Activated gamma-delta T cell (primary cell): ENCODE data around the gene ETNK2.

Experiments used
- DNase-seq: peaks from one replicate; lab custom pipeline; 2025; lab: John Stamatoyannopoulos, UW
- total RNA-seq, 2 donors: gene quantifications; one replicate each; lab custom pipeline; 2026; lab: John Stamatoyannopoulos, UW

Gene ETNK2
- total RNA-seq, result 4.4 to 6.1 reads per million in 2 donors

DNA sequence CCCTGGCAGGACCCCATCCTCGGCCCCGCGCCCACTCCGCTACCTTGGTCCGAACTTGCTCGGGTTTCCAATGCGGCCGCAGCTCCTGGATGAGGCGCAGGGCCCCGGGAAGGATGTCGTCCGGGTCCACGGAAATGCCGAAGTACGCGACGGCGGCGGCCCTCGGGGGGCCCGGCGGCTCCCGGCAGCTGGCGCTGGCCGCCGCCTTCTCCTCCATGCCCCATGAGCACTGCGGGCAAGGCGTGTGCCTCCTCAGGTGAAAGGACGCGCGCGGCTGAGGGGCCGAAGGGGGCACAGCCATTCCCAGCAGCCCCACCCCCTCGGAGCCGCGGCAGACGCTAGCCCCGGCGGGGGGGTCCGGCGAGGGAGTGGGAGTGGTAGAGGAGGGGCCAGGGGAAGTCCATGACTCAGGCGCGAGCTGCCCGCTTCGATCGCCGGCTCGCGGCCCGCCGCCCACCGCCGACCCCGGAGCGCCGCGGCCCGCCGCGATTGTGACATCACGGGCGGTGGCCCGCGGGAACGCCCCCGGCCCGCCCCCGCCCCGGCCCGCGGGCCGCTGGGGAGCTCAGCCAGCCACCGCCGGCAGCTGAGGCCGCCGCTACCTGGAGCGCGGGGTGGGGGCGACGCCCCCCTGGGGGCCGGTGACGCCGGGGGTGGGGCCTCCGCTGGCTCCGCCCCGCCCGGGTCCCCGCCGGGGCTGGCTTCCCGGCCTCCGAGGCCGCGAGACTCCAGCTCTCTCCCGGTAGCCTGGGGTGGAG lies at the start of gene ETNK2:
Gene ETNK2, minus strand, starts transcription at position 493 of the 758 bp plus-strand sequence. Its CDS starts 192 bp downstream, at position 301.
- peak; percentile 69 for DNase-seq

DNA sequence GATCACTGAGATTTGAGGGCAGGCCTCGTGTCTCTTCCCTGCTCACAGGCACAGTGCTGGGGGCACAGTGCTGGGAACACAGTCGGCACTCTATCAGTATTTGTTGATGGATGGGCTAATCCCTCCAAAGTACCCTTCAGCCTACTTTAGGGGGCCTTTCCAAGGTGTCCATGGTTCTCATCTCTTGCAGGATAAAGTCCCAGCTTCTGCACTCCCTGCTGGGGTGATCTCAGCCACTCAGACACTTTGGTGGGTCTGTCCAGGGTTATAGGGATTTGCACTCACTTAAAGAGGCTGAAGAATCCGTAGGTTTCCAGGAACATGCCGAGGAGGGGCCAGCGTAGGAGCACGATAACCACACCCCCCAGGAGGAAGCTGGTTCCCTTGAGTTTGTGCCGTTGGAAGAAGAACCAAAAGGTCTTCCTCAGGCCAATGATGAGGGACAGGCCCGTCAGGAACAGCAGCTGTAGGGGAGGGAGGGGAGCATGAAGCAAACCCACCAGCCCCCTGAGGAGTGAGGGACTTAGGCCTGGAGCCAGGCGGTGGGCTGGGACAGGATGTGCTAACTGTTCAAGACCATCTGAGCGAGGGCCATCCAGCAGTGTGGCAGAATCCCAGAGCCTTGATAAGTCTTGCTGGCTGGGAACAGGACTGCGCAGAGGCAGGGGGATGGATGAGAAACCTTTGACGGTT lies 49.6 kb upstream of the ETNK2 start:
- DNase-seq, result no peak

- no peak for DNase-seq
Measured at GRCh38 chr1:204199579-204199978, 47.7 kb upstream of the ETNK2 start.

DNA sequence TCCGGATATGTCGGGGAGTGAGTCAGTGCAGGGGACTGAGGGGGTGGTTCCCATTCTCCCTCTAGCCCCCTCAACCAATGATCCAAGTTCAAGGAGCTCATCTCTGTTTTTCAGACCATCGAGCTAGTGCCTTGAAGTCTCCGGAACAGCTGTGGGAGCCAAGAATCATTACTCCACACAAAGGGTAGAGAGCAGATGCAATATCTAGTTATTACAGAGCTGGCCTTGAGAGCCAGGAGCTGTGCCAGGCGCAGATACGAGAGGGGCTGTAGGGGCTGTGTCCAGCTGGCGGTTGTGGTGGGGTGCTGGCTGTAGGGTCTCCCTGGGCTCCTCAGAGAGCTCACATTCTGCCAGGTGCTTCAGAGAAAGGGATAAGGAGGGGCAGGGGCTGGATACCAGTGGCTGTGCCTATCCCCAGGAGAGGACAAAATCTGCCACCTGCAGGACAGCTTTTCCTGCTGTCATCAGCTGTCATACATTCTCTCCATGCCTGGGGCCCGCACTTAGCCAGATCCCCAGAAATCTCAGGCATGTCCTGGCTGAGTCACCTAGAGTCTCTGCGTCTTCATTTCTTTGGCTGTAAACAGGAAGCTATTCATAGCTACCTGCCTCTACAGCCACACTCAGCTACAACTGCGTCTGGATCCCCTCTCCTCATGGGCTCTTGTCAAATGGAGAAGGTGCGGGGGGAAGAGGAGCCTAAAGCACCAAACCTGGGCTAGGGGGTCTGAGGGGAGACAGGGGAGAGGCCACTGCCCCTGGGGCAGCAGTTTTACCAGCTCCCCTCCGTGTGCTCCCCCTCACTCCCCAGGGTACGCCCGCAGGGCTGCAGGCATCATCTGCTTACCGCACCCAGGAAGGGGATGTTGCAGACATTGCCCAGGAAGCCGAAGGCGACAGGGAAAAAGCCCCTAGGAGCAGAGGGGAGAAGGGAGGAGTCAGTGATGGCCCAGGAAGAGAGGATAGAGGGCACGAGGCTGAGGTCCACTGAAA lies 46.8 kb upstream of the ETNK2 start:
- no peak for DNase-seq

- DNase-seq, result no peak
Measured at GRCh38 chr1:204197068-204197467, 45.2 kb upstream of the ETNK2 start.

- no peak for DNase-seq
Measured at GRCh38 chr1:204196068-204196795, 44.4 kb upstream of the ETNK2 start, which contains the start of gene KISS1. Gene KISS1 (minus strand): TSS chr1:204196491. CDS start chr1:204192876, 3,615 bp downstream.

GRCh38 chr1:204194771-204195170 lies 42.9 kb upstream of the ETNK2 start:
- DNase-seq, result no peak

- no peak for DNase-seq
Measured at GRCh38 chr1:204194080-204194479, 42.2 kb upstream of the ETNK2 start.

DNA sequence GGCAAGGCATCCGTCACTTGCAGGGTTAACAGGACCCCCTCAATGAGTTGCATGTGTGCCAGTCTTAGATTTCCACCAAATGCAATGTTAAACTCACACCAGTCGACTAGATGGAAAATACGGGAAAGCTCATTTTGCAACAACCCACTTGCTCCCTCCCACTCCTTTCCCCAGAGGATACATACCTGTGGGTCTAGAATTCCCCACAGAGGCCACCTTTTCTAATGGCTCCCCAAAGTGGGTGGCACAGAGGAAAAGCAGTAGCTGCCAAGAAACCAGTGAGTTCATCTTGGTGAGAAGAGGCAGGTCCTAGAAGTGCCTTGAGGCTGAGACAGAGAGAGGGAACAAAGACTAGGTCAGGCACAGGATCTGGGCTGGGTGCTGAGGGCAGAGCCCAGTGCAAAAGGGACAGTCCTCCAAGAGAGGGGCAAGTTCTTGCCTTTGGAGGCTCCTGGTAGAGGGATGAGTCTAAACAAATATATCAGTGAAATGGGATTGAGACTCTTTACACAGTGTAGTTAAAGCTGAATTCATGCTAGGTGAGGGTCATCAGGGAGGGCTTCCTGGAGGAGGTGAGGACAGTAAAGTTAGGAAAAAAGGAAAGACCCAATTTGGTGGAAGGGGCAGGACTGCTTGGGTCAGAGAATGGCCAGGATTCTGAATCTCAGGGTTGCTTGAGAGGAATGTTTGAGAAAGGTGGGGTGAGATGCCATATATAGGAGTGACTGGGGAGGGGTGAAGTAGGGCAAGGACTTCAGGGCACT lies 40.9 kb upstream of the ETNK2 start:
- DNase-seq, result no peak

DNA sequence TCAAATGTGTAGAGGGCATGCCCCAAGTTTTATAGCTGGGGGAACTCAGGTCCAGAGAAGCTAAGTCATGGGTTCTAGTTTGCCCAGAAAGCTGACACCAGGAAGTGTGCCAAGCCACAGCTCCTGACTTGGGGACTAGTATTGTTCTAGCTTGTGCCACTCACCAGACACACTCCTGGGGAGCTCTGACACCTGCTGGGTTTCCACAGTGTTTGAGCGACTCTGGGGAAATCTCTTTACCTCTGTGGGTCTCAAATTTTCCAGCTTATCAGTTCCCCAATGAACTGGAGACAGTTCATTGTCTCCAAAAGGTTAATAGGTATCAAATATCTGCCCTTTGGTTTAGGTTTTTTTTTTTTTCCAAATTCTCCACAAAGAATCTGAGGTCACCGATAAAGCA lies 40.2 kb upstream of the ETNK2 start:
- no peak for DNase-seq

DNA sequence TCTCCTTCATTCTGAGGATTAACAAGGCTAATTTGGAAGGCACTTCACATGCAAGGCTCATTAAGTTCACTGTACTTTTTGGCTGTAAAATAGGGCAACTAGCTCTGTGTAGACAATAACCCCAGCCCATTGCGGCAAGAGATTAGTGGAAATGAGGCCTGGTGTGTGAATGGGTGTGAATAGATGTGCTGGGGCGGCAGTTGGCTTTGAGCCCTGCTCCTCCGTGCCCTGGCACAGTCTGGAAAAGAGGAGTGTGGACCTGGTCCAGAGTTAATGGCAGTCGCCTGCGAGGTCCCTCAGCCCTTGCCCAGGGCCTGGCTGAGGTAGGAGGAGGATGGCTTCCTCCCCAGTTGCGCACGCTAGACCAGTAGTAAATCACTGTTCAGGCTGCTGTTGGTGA lies 39.6 kb upstream of the ETNK2 start:
- DNase-seq, result no peak

- no peak for DNase-seq
Measured at GRCh38 chr1:204190212-204191211, 38.7 kb upstream of the ETNK2 start.

- no peak for DNase-seq
Measured at GRCh38 chr1:204188959-204189639, 37.3 kb upstream of the ETNK2 start.

DNA sequence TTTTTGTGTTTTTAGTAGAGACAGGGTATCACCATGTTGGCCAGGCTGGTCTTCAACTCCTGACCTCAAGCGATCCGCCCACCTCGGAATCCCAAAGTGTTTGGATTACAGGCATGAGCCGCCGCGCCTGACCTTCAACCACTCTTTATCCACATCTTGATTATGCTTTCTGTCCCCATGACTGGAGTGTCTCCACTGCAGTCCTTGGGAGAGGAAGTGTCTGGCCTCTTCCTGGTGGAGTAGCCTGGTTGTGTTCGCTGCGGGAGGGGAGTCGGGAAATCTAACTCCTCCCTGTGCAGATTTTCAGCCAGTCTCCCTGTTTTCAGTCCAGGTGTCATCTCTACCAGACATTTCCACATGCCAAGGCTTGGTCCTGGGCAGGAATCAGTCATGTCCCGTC lies 34.8 kb upstream of the ETNK2 start:
- DNase-seq, result no peak

GRCh38 chr1:204181116-204181515 lies 29.3 kb upstream of the ETNK2 start:
- DNase-seq, result no peak

- no peak for DNase-seq
Measured at GRCh38 chr1:204180133-204180532, 28.3 kb upstream of the ETNK2 start.

DNA sequence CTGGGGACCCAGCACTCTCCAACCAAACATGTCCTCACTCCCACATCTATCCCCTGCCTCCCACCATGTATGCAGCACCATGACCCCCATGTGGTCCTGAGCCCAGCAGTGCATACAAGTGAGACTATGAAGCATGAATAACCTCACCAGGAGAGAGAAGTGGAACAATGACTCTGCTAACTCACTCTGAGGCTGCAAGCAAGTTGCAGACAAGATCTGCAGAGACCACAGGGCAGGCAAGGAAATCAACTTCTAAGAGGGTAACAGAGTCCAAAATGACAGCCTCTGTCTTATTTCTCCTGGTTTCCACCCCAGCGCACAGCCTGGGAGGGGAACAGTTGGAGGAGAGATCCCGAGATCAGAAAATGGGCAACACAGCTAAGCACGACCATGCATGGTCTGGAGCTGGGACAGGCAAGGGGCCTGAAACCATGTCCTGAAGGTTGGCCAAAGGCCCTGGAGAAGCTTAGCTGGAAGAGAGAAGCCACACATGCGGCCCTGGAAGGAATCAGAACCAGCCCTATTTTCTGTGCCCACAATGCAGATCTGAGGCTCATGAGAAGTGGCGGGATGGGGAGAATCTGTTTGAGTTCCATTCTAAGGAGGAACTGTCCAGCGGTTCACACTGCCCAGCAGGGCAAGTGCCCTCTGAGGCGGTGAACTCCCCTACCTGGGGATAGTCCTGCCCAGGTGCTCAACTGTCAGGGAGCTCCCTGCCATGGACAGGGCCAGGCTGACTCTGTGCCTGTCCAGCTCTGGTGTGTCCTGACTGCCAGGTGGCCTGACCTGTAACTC lies 26.8 kb upstream of the ETNK2 start:
- no peak for DNase-seq

GRCh38 chr1:204177133-204177532 lies 25.3 kb upstream of the ETNK2 start:
- no peak for DNase-seq
